MCF 10A (cell line): ENCODE measurements around the gene ADARB1. TPM values are rescaled to one million over a fixed set of nuclear protein-coding genes. Genes with fewer than 3 reads are reported as not detected.
A peak's percentile ranks its signal among the peaks of the same experiment; 100 is the strongest.

Experiments
- BruUV-seq: library from RNA; stranded (reverse); fragments of 400-500 nt; replicated peaks from 2 replicates; lab custom pipeline; 2021; lab: Mats Ljungman, UMichigan
- CTCF ChIA-PET: fragments of 300-600 bp; sonication (Branson Sonifier 250); formaldehyde crosslinking; extraction: SDS; loops from one replicate; lab custom pipeline; 2021; ENCODE audit warnings: antibody characterized with exemption, inconsistent platforms; lab: Yijun Ruan, JAX
- POLR2A ChIA-PET: fragments of 300-600, 350-650 bp; sonication (Branson Sonifier 250); formaldehyde crosslinking; extraction: SDS; loops from one replicate; lab custom pipeline; 2020; ENCODE audit warnings: antibody characterized with exemption, inconsistent platforms; lab: Yijun Ruan, JAX
- DNase-seq: peaks from one replicate; pipeline ENCODE4 v3.0.0-alpha.2; 2018; ENCODE audit not compliant: unreplicated experiment
- H3K27ac Mint-ChIP-seq: one replicate; pipeline ENCODE4 v1.8.0; 2022; ENCODE audit warnings: mild to moderate bottlenecking, low read depth, mixed read lengths; ENCODE audit not compliant: unreplicated experiment
- H3K27me3 Mint-ChIP-seq: one replicate; pipeline ENCODE4 v1.8.0; 2022; ENCODE audit warnings: mixed read lengths; ENCODE audit not compliant: insufficient read depth, unreplicated experiment
- H3K36me3 Mint-ChIP-seq: one replicate; pipeline ENCODE4 v1.8.0; 2022; ENCODE audit warnings: mild to moderate bottlenecking, moderate library complexity, mixed read lengths; ENCODE audit not compliant: insufficient read depth, unreplicated experiment
- H3K4me1 Mint-ChIP-seq: one replicate; pipeline ENCODE4 v1.8.0; 2022; ENCODE audit warnings: mixed read lengths; ENCODE audit not compliant: insufficient read depth, unreplicated experiment
- H3K4me3 Mint-ChIP-seq: one replicate; pipeline ENCODE4 v1.8.0; 2022; ENCODE audit warnings: mild to moderate bottlenecking, moderate library complexity, mixed read lengths; ENCODE audit not compliant: unreplicated experiment
- H3K9me3 Mint-ChIP-seq: one replicate; pipeline ENCODE4 v1.8.0; 2022; ENCODE audit warnings: mixed read lengths; ENCODE audit not compliant: unreplicated experiment
- CTCF ChIP-seq: fragments of 200-600 bp; IDR thresholded peaks from one replicate; pipeline ENCODE4 v1.8.0; 2022; ENCODE audit warnings: antibody characterized with exemption, mild to moderate bottlenecking; ENCODE audit not compliant: unreplicated experiment
- intact Hi-C: fragments of 100-400 bp; cut with micrococcal nuclease; formaldehyde crosslinking; loops from 2 replicates; pipeline ENCODE4 v1.14.1; 2022
- total RNA-seq: library from RNA; stranded (reverse); gene quantifications from 2 replicates; pipeline ENCODE4 v1.2.3, GENCODE V29; 2022

ADARB1 gene
- total RNA-seq, 1 experiment from 2014 or later, result 19.4 TPM

GRCh38 chr21:45099571-45099970 lies 25.2 kb downstream of the ADARB1 start:
- Mint-ChIP-seq H3K4me1 (peaks cover 26% of the 10 kb centered on the region), H3K4me3 (no peak overlapping the region), H3K9me3 (no peaks in the 10 kb centered on the region), H3K27ac (no peak overlapping the region), H3K36me3 (no peaks in the 10 kb centered on the region), H3K27me3 (no peaks in the 10 kb centered on the region)
- intact Hi-C loops, result no loop called here
- no peak for DNase-seq
- ChIA-PET POLR2A (interaction anchor here (1.2 to 1.3 kb wide), 3 partner anchors 23 to 33 kb away, joined by 3 to 4 read pairs (median 4); no protein-coding TSS in a partner anchor), CTCF (interaction anchor here (0.6 to 4.3 kb wide), 8 partner anchors 10 to 236 kb away, joined by 3 to 35 read pairs (median 3); no protein-coding TSS in a partner anchor)
- no peak for TF ChIP-seq CTCF
- no TSS peak for BruUV-seq

GRCh38 chr21:45100866-45101265 lies 26.5 kb downstream of the ADARB1 start:
- ChIA-PET POLR2A (interaction anchor here (2.3 kb wide), 1 partner anchor 30 kb away, joined by 14 read pairs; no protein-coding TSS in a partner anchor), CTCF (interaction anchor here (0.6 to 4.3 kb wide), 9 partner anchors 8 to 151 kb away, joined by 3 to 35 read pairs (median 3); no protein-coding TSS in a partner anchor)
- H3K9me3 Mint-ChIP-seq, result no peaks in the 10 kb centered on the region
- H3K27ac Mint-ChIP-seq, result no peak overlapping the region
- no peak for DNase-seq
- intact Hi-C loops, result loop anchor here (5.0 kb wide), 1 partner anchor 614 kb away; no protein-coding TSS in a partner anchor
- no peak for TF ChIP-seq CTCF
- no peaks in the 10 kb centered on the region for H3K36me3 Mint-ChIP-seq
- no peak overlapping the region for H3K4me3 Mint-ChIP-seq
- H3K4me1 Mint-ChIP-seq, result peaks cover 31% of the 10 kb centered on the region
- no peaks in the 10 kb centered on the region for H3K27me3 Mint-ChIP-seq
- BruUV-seq, result no TSS peak

GRCh38 chr21:45102391-45102932 lies 28.1 kb downstream of the ADARB1 start:
- no TSS peak for BruUV-seq
- intact Hi-C loops, result loop anchor here (5.0 kb wide), 1 partner anchor 615 kb away; no protein-coding TSS in a partner anchor
- Mint-ChIP-seq H3K36me3 (no peaks in the 10 kb centered on the region), H3K4me3 (no peak overlapping the region), H3K4me1 (peaks cover 24% of the 10 kb centered on the region), H3K27ac (peak overlapping the region; percentile 27), H3K27me3 (no peaks in the 10 kb centered on the region), H3K9me3 (no peaks in the 10 kb centered on the region)
- DNase-seq, result peak; percentile 78
- POLR2A ChIA-PET, result interaction anchor here (0.7 to 2.3 kb wide), 12 partner anchors 12 to 228 kb away, joined by 3 to 14 read pairs (median 3); partner anchors contain the start of genes ADARB1 and PTTG1IP
- TF ChIP-seq CTCF, result peak; percentile 15
- CTCF ChIA-PET, result interaction anchor here (0.6 to 2.8 kb wide), 13 partner anchors 10 to 218 kb away, joined by 3 to 31 read pairs (median 5); no protein-coding TSS in a partner anchor

GRCh38 chr21:45103971-45104520 lies 29.7 kb downstream of the ADARB1 start:
- Mint-ChIP-seq H3K4me3 (no peak overlapping the region), H3K4me1 (peaks cover 20% of the 10 kb centered on the region), H3K9me3 (no peaks in the 10 kb centered on the region), H3K27me3 (no peaks in the 10 kb centered on the region), H3K36me3 (no peaks in the 10 kb centered on the region), H3K27ac (no peak overlapping the region)
- no peak for DNase-seq
- intact Hi-C loops, result loop anchor here (5.0 kb wide), 1 partner anchor 617 kb away; no protein-coding TSS in a partner anchor
- ChIA-PET POLR2A (interaction anchor here (1.0 to 1.2 kb wide), 2 partner anchors 26 to 160 kb away, joined by 3 read pairs; no protein-coding TSS in a partner anchor), CTCF (interaction anchor here (0.5 to 2.1 kb wide), 2 partner anchors 25 to 242 kb away, joined by 3 to 9 read pairs; no protein-coding TSS in a partner anchor)
- TF ChIP-seq CTCF, result no peak
- no TSS peak for BruUV-seq
